H1 (cell line): Measurements from ENCODE around the gene KRT1. TPM values are rescaled to one million over a fixed set of nuclear protein-coding genes. Genes with fewer than 3 reads are reported as not detected.

Experiments used
- CTCF ChIA-PET: fragments of 300-600 bp; sonication (Branson Sonifier 250); formaldehyde crosslinking; loops from one replicate; lab custom pipeline; 2021; ENCODE audit not compliant: partially characterized antibody; lab: Charles Lee
- POLR2A ChIA-PET: fragments of 300-600 bp; sonication (Branson Sonifier 250); formaldehyde crosslinking; loops from one replicate; lab custom pipeline; 2021; ENCODE audit warnings: inconsistent platforms; ENCODE audit not compliant: partially characterized antibody; lab: Charles Lee
- DNase-seq, 2 experiments: peaks; one replicate each; pipeline versions ENCODE4 v3.0.0 to v3.0.0-alpha.2; 2010 to 2022; ENCODE audit warnings: low spot score in 2 of 2, low read depth in 1 of 2, mixed read lengths in 1 of 2
- FAIRE-seq: peaks from 2 replicates; lab custom pipeline; 2011; peaks lifted over from hg19 to GRCh38; lab: Jason Lieb, UNC
- H2AFZ ChIP-seq: 2 replicates; pipeline ENCODE4 v1.8.1; 2012; ENCODE audit warnings: low read length, inconsistent platforms
- H2AK5ac ChIP-seq: 2 replicates; pipeline ENCODE4 v1.6.1; 2013; ENCODE audit warnings: low read depth, low read length
- H2BK120ac ChIP-seq: replicated peaks from 2 replicates; pipeline ENCODE3; 2013; ENCODE audit warnings: low read depth, low read length, inconsistent platforms
- H2BK12ac ChIP-seq: 2 replicates; pipeline ENCODE4 v1.6.1; 2013; ENCODE audit warnings: low read depth, low read length
- H2BK15ac ChIP-seq: 2 replicates; pipeline ENCODE4 v1.6.1; 2013; ENCODE audit warnings: low read length
- H2BK20ac ChIP-seq: 2 replicates; pipeline ENCODE4 v1.6.1; 2013; ENCODE audit warnings: low read length
- H2BK5ac ChIP-seq: 2 replicates; pipeline ENCODE4 v1.6.1; 2013; ENCODE audit warnings: low read depth, low read length
- H3K14ac ChIP-seq: 2 replicates; pipeline ENCODE4 v1.6.1; 2013; ENCODE audit warnings: inconsistent platforms; ENCODE audit not compliant: insufficient read length
- H3K18ac ChIP-seq: 2 replicates; pipeline ENCODE4 v1.6.1; 2013; ENCODE audit warnings: low read length; ENCODE audit errors: extremely low read depth
- H3K23ac ChIP-seq: 2 replicates; pipeline ENCODE4 v1.6.1; 2013; ENCODE audit warnings: inconsistent platforms; ENCODE audit not compliant: insufficient read length
- H3K23me2 ChIP-seq: 2 replicates; pipeline ENCODE4 v1.6.1; 2013; ENCODE audit warnings: low read depth, low read length
- H3K27ac ChIP-seq: 2 replicates; pipeline ENCODE4 v1.6.1; 2011; ENCODE audit warnings: low read depth, low read length, inconsistent platforms
- H3K27me3 ChIP-seq, 4 experiments: replicated peaks in 1 of 4; 1 replicate in 1 of 4; 2 replicates in 3 of 4; pipeline versions ENCODE4 v1.6.1 to v1.8.1; 2011 to 2013; ENCODE audit warnings: low read length in 3 of 4, mild to moderate bottlenecking in 3 of 4, inconsistent platforms in 2 of 4, mixed read lengths in 2 of 4, moderate library complexity in 1 of 4; ENCODE audit not compliant: control insufficient read depth in 3 of 4, insufficient read depth in 3 of 4; ENCODE audit errors: extremely low read depth in 1 of 4
- H3K36me3 ChIP-seq, 4 experiments: 2 replicates each; pipeline versions ENCODE4 v1.6.1 to v1.8.1; 2011 to 2013; ENCODE audit warnings: mild to moderate bottlenecking in 4 of 4, low read length in 3 of 4, moderate library complexity in 2 of 4, control low read depth in 1 of 4, inconsistent platforms in 1 of 4; ENCODE audit not compliant: insufficient read depth in 4 of 4, control insufficient read depth in 2 of 4
- H3K4ac ChIP-seq: replicated peaks from 2 replicates; pipeline ENCODE3; 2013; ENCODE audit warnings: low read length, low read depth, mixed read lengths, inconsistent platforms; ENCODE audit not compliant: insufficient read length
- H3K4me1 ChIP-seq, 4 experiments: replicated peaks in 1 of 4; 1 replicate in 1 of 4; 2 replicates in 3 of 4; pipeline versions ENCODE4 v1.6.1 to v1.8.1; 2011 to 2013; ENCODE audit warnings: low read length in 3 of 4, inconsistent platforms in 2 of 4, mixed read lengths in 1 of 4; ENCODE audit not compliant: insufficient read depth in 4 of 4, control insufficient read depth in 3 of 4
- H3K4me2 ChIP-seq, 2 experiments: 2 replicates each; pipeline versions ENCODE4 v1.6.1 to v1.8.1; 2011 to 2013; ENCODE audit warnings: low read depth in 2 of 2, low read length in 2 of 2, control low read depth in 1 of 2, inconsistent platforms in 1 of 2, mild to moderate bottlenecking in 1 of 2; ENCODE audit not compliant: insufficient read depth in 1 of 2
- H3K4me3 ChIP-seq, 4 experiments: fragments of 200-600, 300-600 bp in 1 of 4; sonication (generic), shearing (Covaris generic), sonication (Bioruptor Twin) in 1 of 4; 2 replicates each; pipeline versions ENCODE4 v1.5.1 to v1.8.1; 2011 to 2016; ENCODE audit warnings: low read length in 4 of 4, low read depth in 3 of 4, control low read depth in 2 of 4, inconsistent platforms in 2 of 4, mild to moderate bottlenecking in 2 of 4, mixed read lengths in 1 of 4, moderate library complexity in 1 of 4; ENCODE audit not compliant: insufficient read depth in 2 of 4; ENCODE audit errors: extremely low read depth in 1 of 4
- H3K56ac ChIP-seq: replicated peaks from 2 replicates; pipeline ENCODE3; 2013; ENCODE audit warnings: low read depth, mild to moderate bottlenecking, mixed read lengths, low read length, inconsistent platforms; ENCODE audit not compliant: insufficient read length
- H3K79me1 ChIP-seq: 2 replicates; pipeline ENCODE4 v1.6.1; 2013; ENCODE audit warnings: low read depth, low read length, control low read depth
- H3K79me2 ChIP-seq, 2 experiments: 2 replicates each; pipeline versions ENCODE4 v1.6.1 to v1.8.1; 2012 to 2013; ENCODE audit warnings: low read length in 2 of 2, mild to moderate bottlenecking in 2 of 2, inconsistent platforms in 1 of 2; ENCODE audit not compliant: insufficient read depth in 2 of 2, control insufficient read depth in 1 of 2
- H3K9ac ChIP-seq, 4 experiments: replicated peaks in 1 of 4; 1 replicate in 1 of 4; 2 replicates in 3 of 4; pipeline versions ENCODE4 v1.6.1 to v1.8.1; 2011 to 2013; ENCODE audit warnings: low read depth in 3 of 4, low read length in 3 of 4, control low read depth in 2 of 4, mild to moderate bottlenecking in 2 of 4, moderate library complexity in 2 of 4, inconsistent platforms in 1 of 4; ENCODE audit errors: extremely low read depth in 1 of 4
- H3K9me3 ChIP-seq, 2 experiments: 2 replicates each; pipeline versions ENCODE4 v1.6.1 to v1.8.1; 2012 to 2013; ENCODE audit warnings: mild to moderate bottlenecking in 2 of 2, moderate library complexity in 2 of 2, control low read depth in 1 of 2, inconsistent platforms in 1 of 2, low read depth in 1 of 2, low read length in 1 of 2, mixed read lengths in 1 of 2; ENCODE audit not compliant: insufficient read depth in 2 of 2
- H4K20me1 ChIP-seq, 2 experiments: replicated peaks in 1 of 2; 2 replicates each; pipeline versions ENCODE3 to v1.8.1; 2011 to 2013; ENCODE audit warnings: inconsistent platforms in 2 of 2, low read length in 2 of 2, mild to moderate bottlenecking in 1 of 2; ENCODE audit not compliant: insufficient read depth in 2 of 2, control insufficient read depth in 1 of 2
- H4K5ac ChIP-seq: 2 replicates; pipeline ENCODE4 v1.6.1; 2013; ENCODE audit warnings: low read length, low read depth, mixed read lengths, inconsistent platforms; ENCODE audit not compliant: insufficient read length
- H4K8ac ChIP-seq: 2 replicates; pipeline ENCODE4 v1.8.0; 2013; ENCODE audit warnings: mild to moderate bottlenecking, moderate library complexity, low read length, inconsistent platforms; ENCODE audit not compliant: insufficient read depth; ENCODE audit errors: extremely low read depth
- H4K91ac ChIP-seq: replicated peaks from 2 replicates; pipeline ENCODE3; 2013; ENCODE audit warnings: low read length, mixed read lengths, inconsistent platforms; ENCODE audit not compliant: insufficient read length
- CREB1 ChIP-seq: IDR thresholded peaks from 2 replicates; pipeline ENCODE4 v1.6.1; 2012; ENCODE audit warnings: inconsistent platforms
- GABPA ChIP-seq: IDR thresholded peaks from 2 replicates; pipeline ENCODE4 v1.6.1; 2011; ENCODE audit warnings: mild to moderate bottlenecking, low read length, moderate library complexity, borderline replicate concordance; ENCODE audit not compliant: insufficient read depth
- JUND ChIP-seq: IDR thresholded peaks from 2 replicates; pipeline ENCODE4 v1.6.1; 2011; ENCODE audit warnings: mild to moderate bottlenecking, improper control_type of control experiment, low read length
- WGBS, 2 experiments: shearing (Covaris generic) in 1 of 2; methylation state at CpG; one replicate each; pipeline versions ENCODE4 v1.1.6 to v1.1.7; 2013 to 2015; ENCODE audit warnings: low lambda C conversion rate in 2 of 2, mixed read lengths in 2 of 2, inconsistent platforms in 1 of 2, low coverage in 1 of 2, missing lambda C conversion rate in 1 of 2; ENCODE audit not compliant: insufficient replicate concordance in 2 of 2, insufficient coverage in 1 of 2, insufficient read length in 1 of 2; ENCODE audit errors: extremely low coverage in 1 of 2, missing lambda C conversion rate in 1 of 2; 5-methylcytosine and 5-hydroxymethylcytosine counted together
- polyA plus RNA-seq, 7 experiments: library from polyadenylated mRNA; depleted of rRNA in 3 of 7; stranded (reverse) in 5 of 7; unstranded in 2 of 7; fragments of >200 nt in 5 of 7; fragments of 200-250 nt in 2 of 7; gene quantifications; 1 replicate in 5 of 7; 2 replicates in 1 of 7; 4 replicates in 1 of 7; pipeline versions ENCODE4 v1.2.1 to v1.2.3, GENCODE V29; 2011 to 2013; ENCODE audit warnings: missing spikeins in 2 of 7, mixed read lengths in 2 of 7
- total RNA-seq: library from RNA; stranded (reverse); fragmentation: NEBNext Ultra II Directional; extraction: Animal tissue kit (Norgen Biotek cat#: 25700); gene quantifications from 2 replicates; pipeline ENCODE4 v1.2.1, GENCODE V29; 2021

KRT1 gene
- total and polyA plus RNA-seq, 2 of the 8 experiments (the other 6 are each of a cell fraction or from before 2014, with no cell fraction given) = not detected

- TF ChIP-seq GABPA (no peak), JUND (no peak), CREB1 (no peak)
- TF ChIP-seq, all 59 proteins: peak for 0
- Histone ChIP-seq H2BK15ac (no peak overlapping the region), H4K8ac (no peak overlapping the region), H4K20me1 (no peaks in the 10 kb centered on the region), H3K4me1 (no peaks in the 10 kb centered on the region), H3K9me3 (no peaks in the 10 kb centered on the region), H2AK5ac (no peak overlapping the region), H3K4me2 (no peak overlapping the region), H4K91ac (no peak overlapping the region), H3K4ac (no peak overlapping the region), H2BK5ac (no peak overlapping the region), H3K23ac (no peak overlapping the region), H3K18ac (no peak overlapping the region), H2BK120ac (no peak overlapping the region), H3K4me3 (no peak overlapping the region), H4K5ac (no peak overlapping the region), H3K27me3 (no peaks in the 10 kb centered on the region; a peak in 1 of 7 replicates), H3K27ac (no peak overlapping the region), H2BK12ac (no peak overlapping the region), H2BK20ac (no peak overlapping the region), H2AFZ (no peak overlapping the region), H3K9ac (no peak overlapping the region), H3K36me3 (no peaks in the 10 kb centered on the region), H3K14ac (no peak overlapping the region), H3K23me2 (no peaks in the 10 kb centered on the region), H3K56ac (no peak overlapping the region), H3K79me1 (no peaks in the 10 kb centered on the region), H3K79me2 (no peaks in the 10 kb centered on the region)
- FAIRE-seq (no peak), DNase-seq (peak in 1 of 2 experiments; percentile 35)
- POLR2A ChIA-PET = no interaction called here
- CTCF ChIA-PET = interaction anchor here (0.6 to 1.4 kb wide), 5 partner anchors 21 to 1449 kb away, joined by 3 read pairs; no protein-coding TSS in a partner anchor
- 91% methylated on average over 6 of the region's 6 CpGs; no CpG with 5 or more reads in 1 of the 2 experiments for WGBS, 2 experiments
Observed at GRCh38 chr12:52636189-52636588, 44.0 kb downstream of the KRT1 start.
